ENCODE results near the gene RUBCNL.

DNA sequence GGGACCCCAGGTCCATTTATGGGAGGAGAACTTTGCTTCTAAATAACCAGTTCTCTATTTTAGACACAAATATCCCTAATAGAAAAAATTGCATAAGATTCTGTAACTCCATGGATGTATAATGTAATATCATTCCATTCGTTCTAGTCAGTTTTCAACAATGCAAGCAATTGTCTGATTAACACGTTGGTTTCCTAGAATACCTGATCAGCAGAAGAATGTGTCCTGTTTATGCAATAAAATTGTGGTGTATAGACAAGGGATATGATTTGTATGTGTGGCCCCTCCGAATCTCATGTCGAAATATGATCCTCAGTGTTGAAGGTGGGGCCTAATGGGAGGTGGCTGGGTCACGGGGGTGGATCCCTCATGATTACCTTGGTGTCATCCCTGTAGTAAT, 62.1 kb downstream of the RUBCNL start:
- TF ChIP-seq, protein P1, sequence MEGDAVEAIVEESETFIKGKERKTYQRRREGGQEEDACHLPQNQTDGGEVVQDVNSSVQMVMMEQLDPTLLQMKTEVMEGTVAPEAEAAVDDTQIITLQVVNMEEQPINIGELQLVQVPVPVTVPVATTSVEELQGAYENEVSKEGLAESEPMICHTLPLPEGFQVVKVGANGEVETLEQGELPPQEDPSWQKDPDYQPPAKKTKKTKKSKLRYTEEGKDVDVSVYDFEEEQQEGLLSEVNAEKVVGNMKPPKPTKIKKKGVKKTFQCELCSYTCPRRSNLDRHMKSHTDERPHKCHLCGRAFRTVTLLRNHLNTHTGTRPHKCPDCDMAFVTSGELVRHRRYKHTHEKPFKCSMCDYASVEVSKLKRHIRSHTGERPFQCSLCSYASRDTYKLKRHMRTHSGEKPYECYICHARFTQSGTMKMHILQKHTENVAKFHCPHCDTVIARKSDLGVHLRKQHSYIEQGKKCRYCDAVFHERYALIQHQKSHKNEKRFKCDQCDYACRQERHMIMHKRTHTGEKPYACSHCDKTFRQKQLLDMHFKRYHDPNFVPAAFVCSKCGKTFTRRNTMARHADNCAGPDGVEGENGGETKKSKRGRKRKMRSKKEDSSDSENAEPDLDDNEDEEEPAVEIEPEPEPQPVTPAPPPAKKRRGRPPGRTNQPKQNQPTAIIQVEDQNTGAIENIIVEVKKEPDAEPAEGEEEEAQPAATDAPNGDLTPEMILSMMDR (IDR thresholded peaks at IDR 0.05), result no peak
- TF ChIP-seq POLR2AphosphoS5 (IDR thresholded peaks at IDR 0.05) (no peak), EP300 (IDR thresholded peaks at IDR 0.05) (no peak)
